DND-41 (cell line): ENCODE data around the gene ACOXL.

Experiments
- ATAC-seq: fragments of 200-7000 bp; cut with Tn5 transposase; 3 replicates; pipeline ENCODE4 v1.9.1; 2021; ENCODE audit warnings: low read depth; ENCODE audit not compliant: insufficient read depth
- DNase-seq: peaks from one replicate; pipeline ENCODE4 v3.0.0-alpha.2; 2020
- H2AFZ ChIP-seq: 2 replicates; pipeline ENCODE4 v1.6.0; 2012; ENCODE audit warnings: low read depth, low read length
- H3K27ac ChIP-seq: 2 replicates; pipeline ENCODE4 v1.5.1; 2012; ENCODE audit warnings: low read length, inconsistent platforms
- H3K27me3 ChIP-seq: fragments of 200-600 bp; sonication (generic); 2 replicates; pipeline ENCODE4 v1.6.0; 2012; ENCODE audit warnings: low read length, mild to moderate bottlenecking, inconsistent platforms; ENCODE audit not compliant: insufficient read depth, poor library complexity
- H3K36me3 ChIP-seq: 2 replicates; pipeline ENCODE4 v1.5.1; 2012; ENCODE audit warnings: low read length, inconsistent platforms; ENCODE audit not compliant: insufficient read depth
- H3K4me1 ChIP-seq: 2 replicates; pipeline ENCODE4 v1.5.1; 2012; ENCODE audit warnings: mild to moderate bottlenecking, low read length; ENCODE audit not compliant: insufficient read depth
- H3K4me2 ChIP-seq: 2 replicates; pipeline ENCODE4 v1.6.0; 2012; ENCODE audit warnings: mild to moderate bottlenecking, moderate library complexity, low read length, inconsistent platforms; ENCODE audit not compliant: insufficient read depth
- H3K4me3 ChIP-seq, 2 experiments: fragments of 200-600 bp in 1 of 2; shearing (Covaris generic) in 1 of 2; 2 replicates each; pipeline ENCODE4 v1.5.1; 2012 to 2016; ENCODE audit warnings: inconsistent platforms in 2 of 2, low read length in 2 of 2, mild to moderate bottlenecking in 2 of 2, low read depth in 1 of 2, moderate library complexity in 1 of 2
- H3K79me2 ChIP-seq: 2 replicates; pipeline ENCODE4 v1.6.0; 2012; ENCODE audit warnings: low read length, inconsistent platforms; ENCODE audit not compliant: insufficient read depth
- H3K9ac ChIP-seq: 2 replicates; pipeline ENCODE4 v1.6.0; 2012; ENCODE audit warnings: low read depth, mild to moderate bottlenecking, inconsistent platforms, low read length, moderate library complexity
- H3K9me3 ChIP-seq: 2 replicates; pipeline ENCODE4 v1.5.1; 2012; ENCODE audit warnings: low read length, moderate library complexity, mild to moderate bottlenecking, inconsistent platforms; ENCODE audit not compliant: insufficient read depth, severe bottlenecking
- H4K20me1 ChIP-seq: 2 replicates; pipeline ENCODE4 v1.6.0; 2012; ENCODE audit warnings: low read length; ENCODE audit not compliant: insufficient read depth
- EZH2 ChIP-seq: IDR thresholded peaks from 3 replicates; pipeline ENCODE4 v1.6.1; 2012; ENCODE audit warnings: borderline replicate concordance, low read depth, mild to moderate bottlenecking, moderate library complexity, low read length, inconsistent platforms; ENCODE audit not compliant: severe bottlenecking
- TF ChIP-seq, protein P1 (sequence below): IDR thresholded peaks from 2 replicates; pipeline ENCODE4 v1.5.1; 2012; ENCODE audit warnings: borderline replicate concordance, low read length, moderate library complexity, mild to moderate bottlenecking; ENCODE audit not compliant: poor library complexity, severe bottlenecking; ENCODE audit errors: extremely low read depth

The ACOXL gene

DNA sequence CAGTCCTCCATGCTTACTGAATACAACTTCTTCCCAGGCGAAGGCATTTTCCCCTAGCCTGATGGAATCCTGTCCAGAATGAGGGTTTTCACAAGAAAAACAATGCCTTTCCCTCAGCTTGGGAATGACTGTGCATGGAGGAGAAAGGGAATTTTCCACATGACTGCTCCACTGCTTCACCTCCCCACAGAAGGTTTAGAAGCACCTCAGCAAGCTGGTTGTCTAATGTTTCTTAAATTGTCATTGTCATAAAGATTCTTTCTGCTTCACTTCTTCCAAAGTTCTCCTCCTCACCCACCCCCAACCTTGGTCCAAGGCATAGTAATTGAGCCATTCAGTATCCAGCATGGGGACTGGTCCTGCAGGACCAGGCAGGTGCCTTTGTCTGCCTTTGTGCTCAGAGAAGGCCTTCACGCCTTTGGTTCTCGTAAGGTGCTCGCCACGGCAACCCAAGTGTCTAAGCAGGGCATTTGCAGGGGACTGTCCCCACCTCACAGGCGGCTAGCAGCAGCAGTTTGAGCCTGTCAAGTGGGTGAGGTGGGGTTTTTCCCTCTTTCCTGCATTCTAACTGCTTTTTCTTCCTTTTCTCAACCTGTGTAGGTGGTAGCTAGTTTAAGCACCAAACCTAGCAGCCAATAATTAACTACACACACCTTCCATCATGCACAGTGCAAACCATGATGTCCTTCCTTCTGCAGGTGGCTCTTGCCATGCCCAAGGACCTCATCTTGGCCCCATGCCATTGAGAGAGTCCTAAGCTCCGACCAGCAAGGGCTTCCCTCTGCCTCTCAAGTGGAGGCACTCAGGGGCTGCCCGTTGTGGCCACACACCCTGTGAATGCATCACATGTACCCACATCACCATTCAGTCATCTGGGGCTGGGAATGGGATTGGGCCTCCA, 322.7 kb downstream of the ACOXL start:
- Histone ChIP-seq H3K4me2 (no peak overlapping the region), H3K9ac (no peak overlapping the region), H3K79me2 (no peaks in the 10 kb centered on the region), H3K27me3 (no peaks in the 10 kb centered on the region), H3K36me3 (no peaks in the 10 kb centered on the region), H4K20me1 (no peaks in the 10 kb centered on the region), H3K27ac (no peak overlapping the region), H3K9me3 (no peaks in the 10 kb centered on the region), H2AFZ (no peak overlapping the region), H3K4me1 (no peaks in the 10 kb centered on the region), H3K4me3 (no peak overlapping the region)
- ATAC-seq (no peak), DNase-seq (no peak)
- no peak for TF ChIP-seq EZH2
- TF ChIP-seq, protein P1, sequence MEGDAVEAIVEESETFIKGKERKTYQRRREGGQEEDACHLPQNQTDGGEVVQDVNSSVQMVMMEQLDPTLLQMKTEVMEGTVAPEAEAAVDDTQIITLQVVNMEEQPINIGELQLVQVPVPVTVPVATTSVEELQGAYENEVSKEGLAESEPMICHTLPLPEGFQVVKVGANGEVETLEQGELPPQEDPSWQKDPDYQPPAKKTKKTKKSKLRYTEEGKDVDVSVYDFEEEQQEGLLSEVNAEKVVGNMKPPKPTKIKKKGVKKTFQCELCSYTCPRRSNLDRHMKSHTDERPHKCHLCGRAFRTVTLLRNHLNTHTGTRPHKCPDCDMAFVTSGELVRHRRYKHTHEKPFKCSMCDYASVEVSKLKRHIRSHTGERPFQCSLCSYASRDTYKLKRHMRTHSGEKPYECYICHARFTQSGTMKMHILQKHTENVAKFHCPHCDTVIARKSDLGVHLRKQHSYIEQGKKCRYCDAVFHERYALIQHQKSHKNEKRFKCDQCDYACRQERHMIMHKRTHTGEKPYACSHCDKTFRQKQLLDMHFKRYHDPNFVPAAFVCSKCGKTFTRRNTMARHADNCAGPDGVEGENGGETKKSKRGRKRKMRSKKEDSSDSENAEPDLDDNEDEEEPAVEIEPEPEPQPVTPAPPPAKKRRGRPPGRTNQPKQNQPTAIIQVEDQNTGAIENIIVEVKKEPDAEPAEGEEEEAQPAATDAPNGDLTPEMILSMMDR: no peak

DNA sequence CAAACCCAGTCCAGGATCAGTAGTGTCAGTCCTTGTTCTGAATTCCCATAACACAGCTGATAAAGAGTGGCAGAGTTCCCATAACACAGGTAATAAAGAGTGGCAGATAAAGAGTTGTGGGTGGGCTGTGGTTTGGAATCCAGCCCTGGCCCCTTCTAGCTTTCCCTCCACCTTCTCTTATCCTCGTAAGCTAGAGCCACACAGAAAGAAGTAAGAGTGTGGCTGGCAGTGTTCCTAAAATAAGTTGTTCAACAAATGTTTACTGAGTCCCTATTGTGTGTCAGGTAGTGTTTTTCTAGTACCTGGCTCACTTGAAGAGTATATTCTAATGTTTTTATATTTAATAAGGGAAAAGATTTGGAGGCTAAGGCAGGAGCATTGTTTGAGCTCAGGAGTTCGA, 323.4 kb downstream of the ACOXL start:
- no peak overlapping the region for H3K27ac ChIP-seq
- no peak overlapping the region for H3K9ac ChIP-seq
- TF ChIP-seq, protein P1: no peak
- TF ChIP-seq EZH2: no peak
- H3K4me2 ChIP-seq: no peak overlapping the region
- no peak overlapping the region for H3K4me3 ChIP-seq
- no peak overlapping the region for H2AFZ ChIP-seq
- H4K20me1 ChIP-seq: no peaks in the 10 kb centered on the region
- H3K36me3 ChIP-seq: no peaks in the 10 kb centered on the region
- ATAC-seq (no peak), DNase-seq (no peak)
- H3K79me2 ChIP-seq: no peaks in the 10 kb centered on the region
- no peaks in the 10 kb centered on the region for H3K4me1 ChIP-seq
- H3K27me3 ChIP-seq: no peaks in the 10 kb centered on the region
- peaks cover 3% of the 10 kb centered on the region for H3K9me3 ChIP-seq

DNA sequence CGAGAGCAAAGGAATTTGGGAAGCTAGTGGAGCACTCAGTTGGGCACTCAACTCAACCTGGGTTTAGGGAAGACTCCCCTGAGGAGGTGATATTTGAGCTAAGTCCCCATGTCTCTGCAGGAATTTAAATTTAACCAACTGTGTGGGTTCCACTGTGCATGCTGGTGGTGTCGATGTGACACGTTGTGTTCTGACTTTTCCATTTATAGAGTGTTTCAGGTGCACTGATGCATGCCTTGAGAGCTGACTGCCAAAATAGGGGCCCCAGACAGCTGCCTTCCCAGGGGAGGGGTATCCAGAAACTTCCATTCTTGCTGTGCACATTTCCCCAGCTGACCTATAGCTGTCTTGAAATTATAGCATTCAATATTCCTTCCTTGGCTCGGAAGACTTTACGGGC, 324.7 kb downstream of the ACOXL start:
- Histone ChIP-seq H3K27ac (no peak overlapping the region), H3K9me3 (peaks cover 3% of the 10 kb centered on the region), H2AFZ (no peak overlapping the region), H3K4me3 (no peak overlapping the region), H3K79me2 (no peaks in the 10 kb centered on the region), H3K36me3 (no peaks in the 10 kb centered on the region), H4K20me1 (no peaks in the 10 kb centered on the region), H3K9ac (no peak overlapping the region), H3K4me2 (no peak overlapping the region), H3K27me3 (no peaks in the 10 kb centered on the region), H3K4me1 (no peaks in the 10 kb centered on the region)
- ATAC-seq (no peak), DNase-seq (no peak)
- TF ChIP-seq, protein P1: no peak
- no peak for TF ChIP-seq EZH2
